ENCODE results near the gene SMOC1.

The SMOC1 gene

GRCh38 chr14:69879175-69880043 is at the start of gene SMOC1:
Gene SMOC1 (plus strand): TSS chr14:69879416. CDS start chr14:69879679, 263 bp downstream.
- in situ Hi-C loops (cut with HindIII; ENCODE audit: low pct_unique_long_range_greater_than_20kb, low sequenced_read_pairs) = no loop called here
- no peak for DNase-seq (ENCODE audit: low read depth in 1 of 2, low spot score in 1 of 2)
- no peak for TF ChIP-seq JUND (IDR thresholded peaks at IDR 0.05; ENCODE audit: low read depth)

- DNase-seq (ENCODE audit: low read depth in 1 of 2, low spot score in 1 of 2) = no peak
- TF ChIP-seq JUND (IDR thresholded peaks at IDR 0.05; ENCODE audit: low read depth) = no peak
- in situ Hi-C loops (cut with HindIII; ENCODE audit: low pct_unique_long_range_greater_than_20kb, low sequenced_read_pairs) = no loop called here
Observed at GRCh38 chr14:69838881-69839416, 40.3 kb upstream of the SMOC1 start.

GRCh38 chr14:69839661-69840060 is 39.6 kb upstream of the SMOC1 start:
- DNase-seq (ENCODE audit: low read depth in 1 of 2, low spot score in 1 of 2) = no peak
- TF ChIP-seq JUND (IDR thresholded peaks at IDR 0.05; ENCODE audit: low read depth) = no peak
- in situ Hi-C loops (cut with HindIII; ENCODE audit: low pct_unique_long_range_greater_than_20kb, low sequenced_read_pairs) = no loop called here

- in situ Hi-C loops (cut with HindIII; ENCODE audit: low pct_unique_long_range_greater_than_20kb, low sequenced_read_pairs) = no loop called here
- no peak for DNase-seq (ENCODE audit: low read depth in 1 of 2, low spot score in 1 of 2)
- no peak for TF ChIP-seq JUND (IDR thresholded peaks at IDR 0.05; ENCODE audit: low read depth)
Observed at GRCh38 chr14:69841656-69842055, 37.6 kb upstream of the SMOC1 start.

- TF ChIP-seq JUND (IDR thresholded peaks at IDR 0.05; ENCODE audit: low read depth) = no peak
- DNase-seq (ENCODE audit: low read depth in 1 of 2, low spot score in 1 of 2) = no peak
- in situ Hi-C loops (cut with HindIII; ENCODE audit: low pct_unique_long_range_greater_than_20kb, low sequenced_read_pairs) = no loop called here
Observed at GRCh38 chr14:69842686-69843420, 36.4 kb upstream of the SMOC1 start.

- no peak for DNase-seq (ENCODE audit: low read depth in 1 of 2, low spot score in 1 of 2)
- in situ Hi-C loops (cut with HindIII; ENCODE audit: low pct_unique_long_range_greater_than_20kb, low sequenced_read_pairs) = no loop called here
- no peak for TF ChIP-seq JUND (IDR thresholded peaks at IDR 0.05; ENCODE audit: low read depth)
Observed at GRCh38 chr14:69844171-69844570, 35.0 kb upstream of the SMOC1 start.

- in situ Hi-C loops (cut with HindIII; ENCODE audit: low pct_unique_long_range_greater_than_20kb, low sequenced_read_pairs) = no loop called here
- no peak for DNase-seq (ENCODE audit: low read depth in 1 of 2, low spot score in 1 of 2)
- TF ChIP-seq JUND (IDR thresholded peaks at IDR 0.05; ENCODE audit: low read depth) = no peak
Observed at GRCh38 chr14:69845050-69845581, 34.1 kb upstream of the SMOC1 start.

GRCh38 chr14:69845787-69846186 is 33.4 kb upstream of the SMOC1 start:
- DNase-seq (ENCODE audit: low read depth in 1 of 2, low spot score in 1 of 2) = no peak
- in situ Hi-C loops (cut with HindIII; ENCODE audit: low pct_unique_long_range_greater_than_20kb, low sequenced_read_pairs) = no loop called here
- no peak for TF ChIP-seq JUND (IDR thresholded peaks at IDR 0.05; ENCODE audit: low read depth)

GRCh38 chr14:69848156-69848555 is 31.1 kb upstream of the SMOC1 start:
- in situ Hi-C loops (cut with HindIII; ENCODE audit: low pct_unique_long_range_greater_than_20kb, low sequenced_read_pairs) = no loop called here
- TF ChIP-seq JUND (IDR thresholded peaks at IDR 0.05; ENCODE audit: low read depth) = no peak
- DNase-seq (ENCODE audit: low read depth in 1 of 2, low spot score in 1 of 2) = no peak

GRCh38 chr14:69848903-69849391 is 30.3 kb upstream of the SMOC1 start:
- in situ Hi-C loops (cut with HindIII; ENCODE audit: low pct_unique_long_range_greater_than_20kb, low sequenced_read_pairs) = no loop called here
- peak in 1 of 2 experiments; percentile 10 for DNase-seq (ENCODE audit: low read depth in 1 of 2, low spot score in 1 of 2)
- no peak for TF ChIP-seq JUND (IDR thresholded peaks at IDR 0.05; ENCODE audit: low read depth)

- no peak for TF ChIP-seq JUND (IDR thresholded peaks at IDR 0.05; ENCODE audit: low read depth)
- DNase-seq (ENCODE audit: low read depth in 1 of 2, low spot score in 1 of 2) = no peak
- in situ Hi-C loops (cut with HindIII; ENCODE audit: low pct_unique_long_range_greater_than_20kb, low sequenced_read_pairs) = no loop called here
Observed at GRCh38 chr14:69850086-69850735, 29.0 kb upstream of the SMOC1 start.

- DNase-seq (ENCODE audit: low read depth in 1 of 2, low spot score in 1 of 2) = no peak
- TF ChIP-seq JUND (IDR thresholded peaks at IDR 0.05; ENCODE audit: low read depth) = no peak
- in situ Hi-C loops (cut with HindIII; ENCODE audit: low pct_unique_long_range_greater_than_20kb, low sequenced_read_pairs) = no loop called here
Observed at GRCh38 chr14:69850736-69851112, 28.5 kb upstream of the SMOC1 start.

All from T47D (cell line).